GM15510 (cell line): Measurements from ENCODE around the gene CDKL5.

Source experiments
- POLR2A ChIP-seq: IDR thresholded peaks from 3 replicates; pipeline ENCODE4 v1.6.1; 2011; ENCODE audit warnings: borderline replicate concordance; ENCODE audit not compliant: insufficient read length; ENCODE audit errors: extremely low read depth

The CDKL5 gene

GRCh38 chrX:18579495-18579894 lies 154.1 kb downstream of the CDKL5 start:
- no peak for TF ChIP-seq POLR2A

GRCh38 chrX:18582910-18583493 lies 157.6 kb downstream of the CDKL5 start:
- TF ChIP-seq POLR2A = no peak

GRCh38 chrX:18591834-18592233 lies 166.4 kb downstream of the CDKL5 start:
- no peak for TF ChIP-seq POLR2A

- TF ChIP-seq POLR2A = no peak
Measured at GRCh38 chrX:18594079-18594478, 168.7 kb downstream of the CDKL5 start.

- TF ChIP-seq POLR2A = no peak
Measured at GRCh38 chrX:18596096-18596495, 170.7 kb downstream of the CDKL5 start.

- no peak for TF ChIP-seq POLR2A
Measured at GRCh38 chrX:18598413-18598812, 173.0 kb downstream of the CDKL5 start.

GRCh38 chrX:18607966-18608365 lies 182.6 kb downstream of the CDKL5 start:
- TF ChIP-seq POLR2A = no peak

GRCh38 chrX:18613930-18614639 lies 188.7 kb downstream of the CDKL5 start:
- no peak for TF ChIP-seq POLR2A

- TF ChIP-seq POLR2A = no peak
Measured at GRCh38 chrX:18616688-18617406, 191.4 kb downstream of the CDKL5 start.

GRCh38 chrX:18617407-18617750 lies 192.0 kb downstream of the CDKL5 start:
- no peak for TF ChIP-seq POLR2A

GRCh38 chrX:18619288-18619687 lies 193.9 kb downstream of the CDKL5 start:
- no peak for TF ChIP-seq POLR2A

GRCh38 chrX:18620349-18620748 lies 194.9 kb downstream of the CDKL5 start:
- no peak for TF ChIP-seq POLR2A

GRCh38 chrX:18624599-18624998 lies 199.2 kb downstream of the CDKL5 start:
- no peak for TF ChIP-seq POLR2A

GRCh38 chrX:18630934-18631333 lies 205.5 kb downstream of the CDKL5 start:
- no peak for TF ChIP-seq POLR2A

- no peak for TF ChIP-seq POLR2A
Measured at GRCh38 chrX:18638398-18638797, 213.0 kb downstream of the CDKL5 start.

GRCh38 chrX:18639280-18639679 lies 213.9 kb downstream of the CDKL5 start:
- TF ChIP-seq POLR2A = no peak
